ENCODE data around the gene KCTD3. TPM values are rescaled to one million over a fixed set of nuclear protein-coding genes. Genes with fewer than 3 reads are reported as not detected.

Gene KCTD3
- total RNA-seq, 1 experiment from 2014 or later = 39.3 TPM

GRCh38 chr1:215581896-215582295, 14.8 kb downstream of the KCTD3 start:
- Histone ChIP-seq H4K5ac (ENCODE audit: insufficient read length, low read depth, low read length) (no peak overlapping the region), H4K91ac (ENCODE audit: insufficient read length, low read depth, low read length) (no peak overlapping the region), H3K23me2 (ENCODE audit: insufficient read length, low read depth, low read length, poor library complexity, severe bottlenecking) (no peaks in the 10 kb centered on the region), H3K79me1 (ENCODE audit: insufficient read depth, low read depth, low read length, poor library complexity, severe bottlenecking) (no peaks in the 10 kb centered on the region), H2BK20ac (ENCODE audit: low read depth, low read length, poor library complexity, severe bottlenecking) (no peak overlapping the region), H2BK5ac (ENCODE audit: insufficient read length, low read length) (no peak overlapping the region), H4K8ac (replicated peaks; ENCODE audit: insufficient read length, low read depth, low read length) (no peak overlapping the region), H3K27ac (ENCODE audit: insufficient read length, low read depth, low read length) (no peak overlapping the region), H3K4me1 (ENCODE audit: insufficient read depth, low read length) (no peaks in the 10 kb centered on the region), H2AK5ac (ENCODE audit: insufficient read length, low read length) (no peak overlapping the region), H3K9ac (ENCODE audit: extremely low read depth, insufficient read length, low read length) (no peak overlapping the region), H4K20me1 (ENCODE audit: control insufficient read depth, insufficient read depth, insufficient read length) (no peaks in the 10 kb centered on the region), H3K9me3 (ENCODE audit: control insufficient read depth, low read depth, low read length) (no peaks in the 10 kb centered on the region), H3K56ac (ENCODE audit: insufficient read length, low read depth, low read length) (no peak overlapping the region), H3K18ac (ENCODE audit: insufficient read length, low read depth, low read length) (no peak overlapping the region), H2BK15ac (ENCODE audit: low read depth, low read length) (no peak overlapping the region), H3K79me2 (ENCODE audit: insufficient read depth, low read length) (no peaks in the 10 kb centered on the region), H2BK120ac (ENCODE audit: low read depth, low read length, poor library complexity, severe bottlenecking) (no peak overlapping the region), H3K23ac (ENCODE audit: insufficient read length, low read depth, low read length) (no peak overlapping the region), H3K14ac (ENCODE audit: insufficient read depth, low read length) (no peak overlapping the region), H3K27me3 (ENCODE audit: insufficient read depth, low read length) (no peaks in the 10 kb centered on the region), H2BK12ac (ENCODE audit: insufficient read length, low read depth, low read length) (no peak overlapping the region), H3K4ac (ENCODE audit: low read depth, low read length) (no peak overlapping the region), H3K4me2 (ENCODE audit: insufficient read depth, insufficient read length, low read length) (no peak overlapping the region), H3T11ph (ENCODE audit: low read length) (no peak overlapping the region), H2AFZ (ENCODE audit: low read length) (no peak overlapping the region)
- TF ChIP-seq CTCF (conservative IDR thresholded peaks at IDR 0.05) = no peak
- Mint-ChIP-seq H3K9me3 (peaks cover 10 to 12% of the 10 kb centered on the region in 2 experiments), H3K36me3 (ENCODE audit: insufficient read depth in 1 of 3, low read depth in 3 of 3) (peaks cover 61 to 79% (median 78%) of the 10 kb centered on the region in 3 experiments), H3K27ac (no peak overlapping the region; a peak in 1 of 7 replicates), H3K4me1 (peaks cover 9% of the 10 kb centered on the region in 2 experiments), H3K27me3 (ENCODE audit: low read depth) (no peaks in the 10 kb centered on the region), H3K4me3 (no peak overlapping the region)
- no CpG with 5 or more reads among the region's 2 CpGs for WGBS (ENCODE audit: extremely low coverage, insufficient read length, low lambda C conversion rate)
- no peak for DNase-seq

Measured in H9 (cell line).